RWPE2 (cell line): ENCODE measurements around the gene SHISA4.

ENCODE experiments used
- ATAC-seq: fragments of 200-7000 bp; cut with Tn5 transposase; 3 replicates; pipeline ENCODE4 v1.9.1; 2021; ENCODE audit warnings: low read depth
- DNase-seq: peaks from one replicate; pipeline ENCODE4 v3.0.0-alpha.2; 2020; ENCODE audit warnings: low spot score
- H3K27ac ChIP-seq: fragments of 450-650 bp; 2 replicates; pipeline ENCODE4 v1.5.1; 2017; ENCODE audit warnings: mild to moderate bottlenecking; ENCODE audit not compliant: poor library complexity, severe bottlenecking
- H3K27me3 ChIP-seq: fragments of 250-450 bp; sonication (Bioruptor Pico); 2 replicates; pipeline ENCODE4 v1.5.1; 2021; ENCODE audit warnings: mild to moderate bottlenecking, moderate library complexity; ENCODE audit not compliant: insufficient read depth, poor library complexity, severe bottlenecking
- H3K36me3 ChIP-seq: fragments of 250-450 bp; sonication (Bioruptor Pico); 2 replicates; pipeline ENCODE4 v1.5.1; 2020; ENCODE audit warnings: low read depth, mild to moderate bottlenecking, moderate library complexity
- H3K4me1 ChIP-seq: fragments of 250-450 bp; sonication (Bioruptor Pico); 2 replicates; pipeline ENCODE4 v1.5.1; 2021; ENCODE audit warnings: mild to moderate bottlenecking, moderate library complexity; ENCODE audit not compliant: insufficient read depth, poor library complexity, severe bottlenecking
- H3K4me3 ChIP-seq: fragments of 250-450 bp; sonication (Bioruptor Pico); 2 replicates; pipeline ENCODE4 v1.5.1; 2021; ENCODE audit warnings: mild to moderate bottlenecking, moderate library complexity; ENCODE audit not compliant: severe bottlenecking
- H3K9me3 ChIP-seq: fragments of 250-450 bp; sonication (Bioruptor Pico); 2 replicates; pipeline ENCODE4 v1.5.1; 2021; ENCODE audit warnings: mild to moderate bottlenecking, moderate library complexity; ENCODE audit not compliant: severe bottlenecking
- TF ChIP-seq, protein P1 (sequence below): fragments of 450-650 bp; IDR thresholded peaks from one replicate; pipeline ENCODE4 v1.5.1; 2017; ENCODE audit warnings: mild to moderate bottlenecking, moderate library complexity; ENCODE audit not compliant: poor library complexity, severe bottlenecking

Gene SHISA4

DNA sequence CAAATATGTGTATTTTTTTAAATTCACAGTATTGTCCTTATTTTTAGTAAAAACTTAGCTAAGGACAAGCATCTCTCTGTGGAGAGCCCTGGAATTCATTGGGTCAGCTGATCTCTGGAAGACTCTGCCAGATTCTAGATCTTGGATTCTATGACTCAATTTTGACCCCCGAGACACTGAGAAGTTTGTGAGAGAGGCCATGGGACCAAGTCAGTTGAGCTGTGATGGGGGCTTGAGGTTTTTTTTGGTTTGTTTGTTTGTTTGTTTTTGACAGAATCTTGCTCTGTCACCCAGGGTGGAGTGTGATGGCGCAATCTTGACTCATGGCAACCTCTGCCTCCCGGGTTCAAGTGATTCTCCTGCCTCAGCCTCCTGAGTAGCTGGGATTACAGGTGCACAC is 13.5 kb downstream of the SHISA4 start:
- no peaks in the 10 kb centered on the region for H3K9me3 ChIP-seq
- no peak for DNase-seq
- no peak overlapping the region for H3K27ac ChIP-seq
- ATAC-seq = no peak
- H3K4me1 ChIP-seq = peaks cover 11% of the 10 kb centered on the region
- TF ChIP-seq, protein P1, sequence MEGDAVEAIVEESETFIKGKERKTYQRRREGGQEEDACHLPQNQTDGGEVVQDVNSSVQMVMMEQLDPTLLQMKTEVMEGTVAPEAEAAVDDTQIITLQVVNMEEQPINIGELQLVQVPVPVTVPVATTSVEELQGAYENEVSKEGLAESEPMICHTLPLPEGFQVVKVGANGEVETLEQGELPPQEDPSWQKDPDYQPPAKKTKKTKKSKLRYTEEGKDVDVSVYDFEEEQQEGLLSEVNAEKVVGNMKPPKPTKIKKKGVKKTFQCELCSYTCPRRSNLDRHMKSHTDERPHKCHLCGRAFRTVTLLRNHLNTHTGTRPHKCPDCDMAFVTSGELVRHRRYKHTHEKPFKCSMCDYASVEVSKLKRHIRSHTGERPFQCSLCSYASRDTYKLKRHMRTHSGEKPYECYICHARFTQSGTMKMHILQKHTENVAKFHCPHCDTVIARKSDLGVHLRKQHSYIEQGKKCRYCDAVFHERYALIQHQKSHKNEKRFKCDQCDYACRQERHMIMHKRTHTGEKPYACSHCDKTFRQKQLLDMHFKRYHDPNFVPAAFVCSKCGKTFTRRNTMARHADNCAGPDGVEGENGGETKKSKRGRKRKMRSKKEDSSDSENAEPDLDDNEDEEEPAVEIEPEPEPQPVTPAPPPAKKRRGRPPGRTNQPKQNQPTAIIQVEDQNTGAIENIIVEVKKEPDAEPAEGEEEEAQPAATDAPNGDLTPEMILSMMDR = no peak
- no peaks in the 10 kb centered on the region for H3K27me3 ChIP-seq
- no peaks in the 10 kb centered on the region for H3K36me3 ChIP-seq
- no peak overlapping the region for H3K4me3 ChIP-seq

DNA sequence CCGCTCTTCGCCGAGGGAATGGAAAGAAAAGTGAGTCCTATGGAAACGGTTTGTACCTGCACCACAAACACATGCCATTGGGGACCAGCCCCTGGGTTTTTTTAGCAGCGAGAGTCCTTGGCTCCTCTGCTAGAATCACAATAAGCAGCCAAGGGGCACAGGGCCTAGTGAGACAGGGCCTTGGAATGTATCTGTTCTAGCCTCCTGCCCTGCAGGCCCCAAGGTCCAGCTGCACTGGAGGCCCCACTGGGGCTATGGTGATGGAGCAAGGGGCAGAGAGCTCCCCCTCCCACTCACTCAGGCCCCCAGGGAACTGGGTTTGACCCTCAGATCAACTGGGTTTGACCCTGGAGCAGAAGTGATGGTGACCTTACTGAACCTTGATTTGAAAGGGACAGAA is 14.4 kb downstream of the SHISA4 start:
- Histone ChIP-seq H3K27me3 (no peaks in the 10 kb centered on the region), H3K4me1 (peaks cover 11% of the 10 kb centered on the region), H3K9me3 (no peaks in the 10 kb centered on the region), H3K4me3 (no peak overlapping the region), H3K27ac (no peak overlapping the region), H3K36me3 (no peaks in the 10 kb centered on the region)
- TF ChIP-seq, protein P1 = no peak
- DNase-seq = no peak
- 0 out of 3 replicates have a peak, but pooled peaks have one; percentile 29 for ATAC-seq

DNA sequence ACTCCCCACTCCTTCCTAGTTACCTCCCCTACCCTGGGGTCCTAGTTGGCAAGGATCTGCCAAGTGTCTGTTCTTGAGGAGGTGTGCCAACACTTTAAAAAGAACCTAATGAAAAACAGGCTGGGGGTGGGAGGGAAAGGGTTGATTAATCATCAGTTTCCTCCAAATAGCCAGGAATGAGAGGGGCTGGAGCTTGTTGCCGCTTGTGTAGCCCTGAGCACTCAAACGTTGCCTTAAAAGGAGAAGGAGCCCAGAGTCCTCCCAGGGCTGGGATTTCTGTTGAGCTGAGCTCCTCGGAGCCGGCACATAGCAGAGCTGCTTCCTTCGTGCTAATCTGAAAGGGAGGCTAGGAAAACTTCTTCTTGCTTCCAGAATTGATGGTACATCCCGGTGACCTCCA is 15.9 kb downstream of the SHISA4 start:
- peak; percentile 96 for ATAC-seq
- H3K4me3 ChIP-seq = no peak overlapping the region
- TF ChIP-seq, protein P1 = no peak
- no peaks in the 10 kb centered on the region for H3K27me3 ChIP-seq
- no peak for DNase-seq
- no peaks in the 10 kb centered on the region for H3K36me3 ChIP-seq
- H3K4me1 ChIP-seq = peaks cover 11% of the 10 kb centered on the region
- peak overlapping the region; percentile 3 for H3K27ac ChIP-seq
- no peaks in the 10 kb centered on the region for H3K9me3 ChIP-seq

DNA sequence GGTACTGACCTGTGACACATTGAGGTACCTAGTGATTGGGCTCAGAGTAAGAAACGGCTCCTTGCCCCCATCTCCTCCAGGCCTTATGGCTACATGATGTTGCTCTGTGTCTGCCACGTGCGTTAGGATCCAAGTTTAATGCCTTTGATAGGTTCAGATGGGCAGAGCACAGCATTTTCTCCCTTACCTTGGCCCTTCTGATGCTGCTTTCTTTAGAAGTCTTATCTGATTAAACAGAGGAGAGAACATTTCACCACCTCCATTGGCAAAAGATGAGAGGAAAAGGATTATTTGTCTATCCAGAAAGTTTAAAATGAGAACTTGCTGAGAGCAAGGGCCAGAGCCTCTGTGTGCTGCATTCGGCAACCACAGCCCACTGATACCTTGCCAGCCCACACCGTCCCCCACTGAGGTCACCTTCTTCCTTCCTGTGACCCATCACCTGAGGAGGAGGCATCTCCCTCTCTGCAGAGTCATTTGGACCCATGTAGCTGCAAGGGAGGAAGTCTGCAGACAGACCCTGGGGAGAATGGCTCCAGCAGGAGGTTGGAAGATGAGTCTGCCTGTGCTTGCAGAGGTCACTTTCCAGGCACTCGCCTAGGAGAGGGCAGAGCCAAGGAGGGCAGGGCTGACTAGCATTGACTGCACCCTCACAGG is 16.7 kb downstream of the SHISA4 start:
- H3K4me1 ChIP-seq = peaks cover 11% of the 10 kb centered on the region
- peak overlapping the region; percentile 3 for H3K27ac ChIP-seq
- ATAC-seq (no peak), DNase-seq (no peak)
- H3K27me3 ChIP-seq = no peaks in the 10 kb centered on the region
- no peak overlapping the region for H3K4me3 ChIP-seq
- H3K36me3 ChIP-seq = no peaks in the 10 kb centered on the region
- TF ChIP-seq, protein P1 = no peak
- no peaks in the 10 kb centered on the region for H3K9me3 ChIP-seq

DNA sequence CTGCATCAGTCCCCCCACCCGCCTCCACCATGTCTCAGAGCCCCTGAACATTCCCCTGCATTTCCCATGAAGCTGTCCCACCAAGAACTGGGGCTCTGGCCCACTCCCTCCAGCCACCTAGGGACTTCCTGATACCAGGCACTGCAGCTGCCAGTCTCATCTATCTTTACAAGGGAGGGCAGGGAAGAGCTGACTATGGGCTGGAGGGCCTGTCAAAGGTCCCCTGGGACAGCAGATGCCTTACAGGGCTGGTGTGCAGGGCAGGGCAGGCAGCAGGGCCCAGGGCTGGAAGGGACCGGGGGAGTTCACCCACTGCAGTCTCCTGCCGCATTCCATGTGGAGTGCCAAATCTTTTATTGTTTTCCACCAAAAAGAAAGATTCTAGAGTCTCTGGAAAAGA is 17.6 kb downstream of the SHISA4 start:
- ATAC-seq = no peak
- Histone ChIP-seq H3K36me3 (no peaks in the 10 kb centered on the region), H3K9me3 (no peaks in the 10 kb centered on the region), H3K4me3 (no peak overlapping the region), H3K27me3 (no peaks in the 10 kb centered on the region), H3K4me1 (peaks cover 11% of the 10 kb centered on the region), H3K27ac (no peak overlapping the region)
- DNase-seq = no peak
- TF ChIP-seq, protein P1 = no peak
